GM12891 (cell line): ENCODE data around the gene PPP2CA.

ENCODE experiments used
- POLR2A ChIP-seq: IDR thresholded peaks from 2 replicates; pipeline ENCODE4 v1.6.1; 2011; ENCODE audit warnings: low read depth, low read length, control low read depth
- POLR2AphosphoS5 ChIP-seq: IDR thresholded peaks from 2 replicates; pipeline ENCODE4 v1.6.1; 2011; ENCODE audit warnings: low read depth, low read length, control low read depth

DNA sequence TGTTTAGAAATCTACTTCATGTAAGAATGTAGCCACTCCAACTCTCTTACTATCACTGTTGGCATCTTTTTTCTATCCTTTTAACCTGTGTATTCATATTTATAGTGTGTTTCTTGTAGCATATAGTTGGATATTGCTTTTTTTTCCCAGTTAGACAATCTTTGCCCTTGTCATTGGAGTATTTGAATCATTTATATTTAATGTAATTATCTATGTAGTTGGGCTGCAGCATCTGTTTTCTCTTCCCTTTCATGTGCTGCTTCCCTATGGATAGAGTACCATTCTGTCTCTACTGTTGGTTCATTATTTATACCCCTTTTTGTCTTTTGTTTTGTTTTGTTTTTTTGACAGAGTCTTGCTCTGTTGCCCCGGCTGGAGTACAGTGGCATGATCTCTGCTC, 45.2 kb upstream of the PPP2CA start:
- TF ChIP-seq POLR2A, result no peak
- TF ChIP-seq POLR2AphosphoS5, result no peak
